Activated CD4-positive, alpha-beta memory T cell treated with anti-CD3 and anti-CD28 coated beads, Interleukin-2, amount 10 ng/mL, durations not matched to agents 7 days and 5 days (primary cell): ENCODE measurements around the gene TRIM8. TPM values are rescaled to one million over a fixed set of nuclear protein-coding genes. Genes with fewer than 3 reads are reported as not detected.

Experiments
- CTCF ChIA-PET: fragments of 350-600 bp; sonication (Branson Sonifier 250); formaldehyde crosslinking; loops from one replicate; lab custom pipeline; 2021; ENCODE audit warnings: antibody characterized with exemption, inconsistent platforms; lab: Charles Lee
- POLR2A ChIA-PET: fragments of 350-600 bp; sonication (Branson Sonifier 250); formaldehyde crosslinking; loops from one replicate; lab custom pipeline; 2021; ENCODE audit warnings: antibody characterized with exemption; lab: Charles Lee
- DNase-seq: peaks from one replicate; pipeline ENCODE4 v3.0.0-alpha.2; 2020
- H3K27ac Mint-ChIP-seq: one replicate; pipeline ENCODE4 v1.8.0; 2021; ENCODE audit warnings: mild to moderate bottlenecking, mixed read lengths
- H3K27me3 Mint-ChIP-seq: one replicate; pipeline ENCODE4 v1.8.0; 2021; ENCODE audit warnings: mixed read lengths
- H3K36me3 Mint-ChIP-seq: one replicate; pipeline ENCODE4 v1.8.0; 2021; ENCODE audit warnings: low read depth, mixed read lengths
- H3K4me1 Mint-ChIP-seq: one replicate; pipeline ENCODE4 v1.8.0; 2021; ENCODE audit warnings: mixed read lengths
- H3K4me3 Mint-ChIP-seq: one replicate; pipeline ENCODE4 v1.8.0; 2021; ENCODE audit warnings: mild to moderate bottlenecking, mixed read lengths
- H3K9me3 Mint-ChIP-seq: one replicate; pipeline ENCODE4 v1.8.0; 2021; ENCODE audit warnings: mixed read lengths
- total RNA-seq, 2 experiments: library from RNA; stranded (reverse); gene quantifications; one replicate each; pipeline ENCODE4 v1.2.3, GENCODE V29; 2021

TRIM8 gene
- total RNA-seq, 2 experiments from 2014 or later = 53.0 to 56.0 TPM

DNA sequence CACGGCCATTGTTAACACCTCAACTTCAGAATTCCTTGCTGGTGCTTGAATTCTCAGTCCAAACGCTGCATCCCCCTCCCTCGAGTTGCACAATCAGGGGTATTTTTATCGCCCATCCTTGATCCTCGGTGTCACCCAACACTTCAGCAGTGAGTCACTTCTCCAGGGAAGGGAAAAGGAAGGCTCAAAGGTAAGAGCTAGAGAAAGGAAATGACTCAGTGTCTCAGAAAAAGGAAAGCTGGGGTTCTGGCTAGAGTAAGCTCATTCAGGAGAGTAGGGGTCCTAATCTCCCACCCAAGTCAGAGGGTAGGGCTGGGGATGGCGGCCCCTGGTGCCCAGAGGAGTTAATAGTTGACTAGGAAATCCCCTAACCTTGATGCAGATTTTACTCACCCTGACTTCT, 39.8 kb upstream of the TRIM8 start:
- ChIA-PET CTCF (no interaction called here), POLR2A (no interaction called here)
- Mint-ChIP-seq H3K9me3 (no peaks in the 10 kb centered on the region), H3K4me1 (peaks cover 7% of the 10 kb centered on the region), H3K27ac (no peak overlapping the region), H3K36me3 (peaks cover 9% of the 10 kb centered on the region), H3K4me3 (no peak overlapping the region), H3K27me3 (no peaks in the 10 kb centered on the region)
- DNase-seq = no peak

DNA sequence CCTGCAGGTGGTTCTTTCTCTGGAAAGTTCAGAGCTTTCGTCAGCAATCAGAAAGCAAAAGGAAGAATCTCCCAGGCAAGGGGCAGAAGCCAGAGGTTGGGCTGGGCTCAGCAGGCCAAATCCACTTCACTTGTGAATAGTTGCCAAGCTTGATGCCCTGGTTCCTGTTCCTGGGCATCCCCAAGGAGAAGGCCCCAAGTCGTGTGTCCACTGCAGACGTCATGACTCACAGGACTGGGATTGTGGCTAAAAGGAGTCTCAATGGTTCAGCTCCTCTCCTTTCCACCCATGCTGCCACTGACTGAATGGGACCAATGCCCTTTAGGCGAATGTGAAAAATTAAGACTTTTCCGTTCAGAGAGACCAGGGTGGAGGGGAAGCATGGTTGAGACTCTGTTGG, 38.6 kb upstream of the TRIM8 start:
- Mint-ChIP-seq H3K27ac (no peak overlapping the region), H3K27me3 (no peaks in the 10 kb centered on the region), H3K4me3 (no peak overlapping the region), H3K9me3 (no peaks in the 10 kb centered on the region), H3K4me1 (peaks cover 10% of the 10 kb centered on the region), H3K36me3 (peaks cover 4% of the 10 kb centered on the region)
- DNase-seq = no peak
- ChIA-PET CTCF (no interaction called here), POLR2A (no interaction called here)

DNA sequence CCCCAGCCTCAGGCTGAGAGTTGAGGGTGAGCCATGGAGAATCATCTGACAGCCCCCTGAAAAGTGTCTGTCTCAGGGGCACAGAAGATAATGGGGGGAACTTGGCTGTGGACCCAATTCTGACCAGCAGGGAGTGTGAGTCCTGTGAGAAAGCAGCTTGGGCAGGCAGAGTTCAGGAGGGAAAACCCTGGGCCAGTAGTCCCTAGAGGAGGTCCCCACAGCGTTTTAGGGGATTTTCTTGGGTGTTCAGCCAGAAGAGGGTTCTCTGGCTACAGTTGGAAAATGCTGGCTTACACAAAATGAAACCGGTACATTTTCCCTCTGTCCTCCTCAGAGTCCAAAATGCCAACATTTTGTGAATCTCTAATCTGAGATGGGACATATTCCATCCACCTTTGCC, 35.8 kb upstream of the TRIM8 start:
- no peak for DNase-seq
- Mint-ChIP-seq H3K27me3 (no peaks in the 10 kb centered on the region), H3K27ac (no peak overlapping the region), H3K9me3 (no peaks in the 10 kb centered on the region), H3K4me1 (peaks cover 32% of the 10 kb centered on the region), H3K36me3 (no peaks in the 10 kb centered on the region), H3K4me3 (no peak overlapping the region)
- ChIA-PET CTCF (interaction anchor here (1.0 to 1.2 kb wide), 2 partner anchors 11 to 24 kb away, joined by 3 read pairs; no protein-coding TSS in a partner anchor), POLR2A (no interaction called here)

DNA sequence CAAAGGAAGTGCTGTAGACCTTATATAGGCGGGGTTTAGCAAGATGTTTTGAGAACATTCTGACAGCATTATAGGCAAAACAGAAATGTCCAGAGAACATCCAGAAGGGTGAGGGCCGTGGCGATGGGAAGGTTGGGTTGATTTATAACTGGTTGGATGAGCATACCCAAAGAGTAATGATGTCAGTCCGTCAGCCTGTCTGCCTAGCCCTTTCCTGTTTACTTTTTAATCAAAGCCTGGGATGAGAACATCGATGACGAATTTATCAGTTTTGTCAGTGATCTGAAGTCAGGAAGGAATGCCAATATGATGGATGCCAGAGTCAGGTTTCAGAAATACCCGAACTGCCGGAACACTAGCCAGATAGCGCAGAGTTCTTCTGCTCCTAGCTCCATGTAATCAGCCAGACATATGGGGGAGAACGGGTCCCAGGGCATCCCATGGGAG, 33.8 kb upstream of the TRIM8 start:
- H3K27ac Mint-ChIP-seq = no peak overlapping the region
- CTCF ChIA-PET = no interaction called here
- peaks cover 32% of the 10 kb centered on the region for H3K4me1 Mint-ChIP-seq

DNA sequence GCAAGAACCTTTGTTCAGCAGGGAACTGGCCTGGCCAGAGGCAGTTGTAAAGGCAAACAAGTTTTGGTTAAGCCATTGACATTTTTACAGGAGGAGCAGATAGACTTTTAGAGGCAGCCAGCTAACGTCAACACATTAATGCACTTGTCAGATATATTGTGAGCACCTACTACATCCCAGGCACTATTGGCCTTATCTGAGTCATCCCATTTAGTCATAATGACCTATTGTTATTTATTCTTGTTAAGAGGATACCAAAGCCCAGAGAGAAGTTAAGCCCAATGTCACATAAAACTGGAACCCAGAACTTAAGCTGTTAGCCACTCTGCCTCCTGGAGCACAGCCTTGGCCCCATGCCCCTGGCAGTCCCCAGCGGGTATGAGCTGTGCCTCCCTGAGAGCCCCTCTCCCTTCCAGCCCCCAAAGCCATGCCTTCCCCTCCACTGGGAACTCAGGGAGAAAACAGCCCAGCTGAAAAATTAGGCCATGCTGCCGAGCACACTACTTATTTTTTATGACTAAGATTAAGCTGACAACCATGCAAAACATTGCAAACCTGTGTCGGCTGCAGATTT, 32.7 kb upstream of the TRIM8 start:
- Mint-ChIP-seq H3K36me3 (no peaks in the 10 kb centered on the region), H3K27me3 (no peaks in the 10 kb centered on the region), H3K27ac (no peak overlapping the region), H3K9me3 (no peaks in the 10 kb centered on the region), H3K4me1 (peaks cover 34% of the 10 kb centered on the region), H3K4me3 (no peak overlapping the region)
- ChIA-PET POLR2A (interaction anchor here (2.5 kb wide), 1 partner anchor 34 kb away, joined by 14 read pairs; the partner anchor contains the start of gene TRIM8), CTCF (interaction anchor here (1.0 to 1.8 kb wide), 6 partner anchors 9 to 109 kb away, joined by 3 to 5 read pairs (median 4); partner anchors contain the start of genes ACTR1A and TRIM8)
- no peak for DNase-seq

More for the DNA sequence above, 33.8 kb upstream of the TRIM8 start:
- H3K27me3 Mint-ChIP-seq = no peaks in the 10 kb centered on the region
- DNase-seq = no peak
- H3K9me3 Mint-ChIP-seq = no peaks in the 10 kb centered on the region
- H3K36me3 Mint-ChIP-seq = no peaks in the 10 kb centered on the region
- POLR2A ChIA-PET = no interaction called here
- H3K4me3 Mint-ChIP-seq = no peak overlapping the region

DNA sequence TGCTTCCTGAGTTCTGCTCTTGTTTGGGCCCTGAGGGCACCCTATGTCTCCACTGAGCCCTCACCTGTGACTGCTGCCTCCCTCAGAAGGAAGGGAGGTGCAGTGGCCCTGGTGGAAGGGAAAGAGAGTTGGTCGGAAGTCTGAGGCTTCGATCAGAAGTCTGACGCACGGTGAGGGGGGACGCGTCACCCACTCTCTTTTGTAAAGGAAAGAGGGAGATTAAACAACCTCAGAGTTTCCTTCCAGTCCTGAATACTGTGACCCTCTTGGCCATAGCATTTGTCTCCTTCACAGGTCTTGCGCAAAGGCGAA, 31.4 kb upstream of the TRIM8 start:
- Mint-ChIP-seq H3K27me3 (no peaks in the 10 kb centered on the region), H3K4me3 (no peak overlapping the region), H3K9me3 (no peaks in the 10 kb centered on the region), H3K27ac (peak overlapping the region; percentile 78), H3K36me3 (peaks cover 5% of the 10 kb centered on the region), H3K4me1 (peaks cover 34% of the 10 kb centered on the region)
- DNase-seq = peak; percentile 34
- CTCF ChIA-PET = interaction anchor here (1.2 to 1.8 kb wide), 2 partner anchors 8 to 110 kb away, joined by 3 to 5 read pairs; partner anchors contain the start of gene ACTR1A
- POLR2A ChIA-PET = interaction anchor here (0.9 to 2.5 kb wide), 2 partner anchors 32 to 101 kb away, joined by 3 to 14 read pairs; partner anchors contain the start of genes ARL3 and TRIM8

DNA sequence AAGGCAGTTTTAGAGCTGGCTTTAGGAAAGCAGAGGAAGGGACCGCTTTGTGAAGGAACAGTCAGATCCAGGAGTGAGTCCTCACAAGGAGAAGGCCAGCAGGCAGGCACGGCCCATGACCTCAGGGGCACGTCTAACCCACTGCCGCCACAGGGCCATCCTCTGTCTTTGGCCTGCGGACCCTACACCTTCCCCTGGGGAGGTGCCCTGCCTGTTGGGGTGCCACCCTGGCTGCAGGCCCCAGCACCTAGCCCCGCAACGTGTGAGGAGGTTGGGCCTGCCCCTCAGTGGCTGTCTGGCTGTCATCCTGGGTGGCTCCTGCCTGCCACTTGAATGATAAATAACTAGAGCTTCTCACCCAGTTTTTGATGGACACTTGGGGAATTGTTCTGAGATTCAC, 31.0 kb upstream of the TRIM8 start:
- no peak for DNase-seq
- H3K36me3 Mint-ChIP-seq = peaks cover 9% of the 10 kb centered on the region
- peaks cover 34% of the 10 kb centered on the region for H3K4me1 Mint-ChIP-seq
- no peaks in the 10 kb centered on the region for H3K27me3 Mint-ChIP-seq
- ChIA-PET CTCF (interaction anchor here (0.9 to 1.5 kb wide), 2 partner anchors 17 to 29 kb away, joined by 4 to 5 read pairs; no protein-coding TSS in a partner anchor), POLR2A (interaction anchor here (0.9 to 2.5 kb wide), 2 partner anchors 32 to 101 kb away, joined by 3 to 14 read pairs; partner anchors contain the start of genes ARL3 and TRIM8)
- no peaks in the 10 kb centered on the region for H3K9me3 Mint-ChIP-seq
- no peak overlapping the region for H3K4me3 Mint-ChIP-seq
- H3K27ac Mint-ChIP-seq = peak overlapping the region; percentile 78

DNA sequence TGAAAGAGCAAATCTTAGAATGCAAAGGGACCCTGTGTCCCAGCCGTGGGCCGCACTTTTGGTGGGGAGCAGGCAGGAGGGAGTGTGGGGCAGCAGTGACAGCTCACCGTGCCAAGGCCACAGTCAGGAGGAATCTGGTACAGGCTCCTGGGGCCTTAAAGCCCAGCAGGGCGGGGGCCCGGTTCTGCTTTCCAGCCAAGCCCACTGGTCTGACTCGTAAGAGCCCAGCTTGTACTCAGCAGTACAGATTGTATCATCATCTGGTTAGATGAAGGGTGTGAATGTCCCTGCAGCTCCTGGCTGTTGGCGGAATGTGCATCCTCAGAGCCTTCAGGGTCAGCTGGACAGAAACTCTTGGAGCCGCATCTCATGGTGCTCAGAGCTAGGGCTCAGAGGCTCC, 30.5 kb upstream of the TRIM8 start:
- DNase-seq = no peak
- Mint-ChIP-seq H3K27me3 (no peaks in the 10 kb centered on the region), H3K9me3 (no peaks in the 10 kb centered on the region), H3K4me1 (peaks cover 34% of the 10 kb centered on the region), H3K36me3 (peaks cover 10% of the 10 kb centered on the region), H3K4me3 (no peak overlapping the region), H3K27ac (no peak overlapping the region)
- POLR2A ChIA-PET = interaction anchor here (0.9 to 2.5 kb wide), 2 partner anchors 32 to 100 kb away, joined by 3 to 14 read pairs; partner anchors contain the start of genes ARL3 and TRIM8
- CTCF ChIA-PET = interaction anchor here (0.9 to 1.5 kb wide), 2 partner anchors 18 to 30 kb away, joined by 4 to 5 read pairs; no protein-coding TSS in a partner anchor

DNA sequence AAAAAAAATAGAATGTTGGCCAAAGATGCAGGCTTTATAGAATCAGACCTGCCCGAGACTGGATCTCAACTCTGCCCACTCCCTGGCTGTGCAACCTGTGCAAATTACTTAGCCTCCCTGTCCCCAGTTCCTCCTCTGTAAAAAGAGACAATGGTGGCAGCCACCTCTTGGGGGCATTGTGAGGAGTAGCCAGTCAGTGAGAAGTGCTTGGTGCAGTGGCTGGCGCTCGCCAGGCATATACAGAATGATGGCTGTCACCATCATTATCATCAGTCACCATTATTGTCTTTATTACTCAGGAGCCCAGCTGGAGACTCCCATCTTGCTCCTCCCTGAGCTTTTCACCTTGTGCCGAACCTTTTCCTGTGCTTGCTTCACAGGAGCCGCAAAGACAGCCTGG, 29.4 kb upstream of the TRIM8 start:
- peaks cover 31% of the 10 kb centered on the region for H3K4me1 Mint-ChIP-seq
- no peak overlapping the region for H3K27ac Mint-ChIP-seq
- H3K9me3 Mint-ChIP-seq = no peaks in the 10 kb centered on the region
- POLR2A ChIA-PET = no interaction called here
- no peak for DNase-seq
- no peak overlapping the region for H3K4me3 Mint-ChIP-seq
- peaks cover 10% of the 10 kb centered on the region for H3K36me3 Mint-ChIP-seq
- CTCF ChIA-PET = interaction anchor here (0.8 to 1.5 kb wide), 2 partner anchors 18 to 19 kb away, joined by 3 to 5 read pairs; no protein-coding TSS in a partner anchor
- no peaks in the 10 kb centered on the region for H3K27me3 Mint-ChIP-seq

DNA sequence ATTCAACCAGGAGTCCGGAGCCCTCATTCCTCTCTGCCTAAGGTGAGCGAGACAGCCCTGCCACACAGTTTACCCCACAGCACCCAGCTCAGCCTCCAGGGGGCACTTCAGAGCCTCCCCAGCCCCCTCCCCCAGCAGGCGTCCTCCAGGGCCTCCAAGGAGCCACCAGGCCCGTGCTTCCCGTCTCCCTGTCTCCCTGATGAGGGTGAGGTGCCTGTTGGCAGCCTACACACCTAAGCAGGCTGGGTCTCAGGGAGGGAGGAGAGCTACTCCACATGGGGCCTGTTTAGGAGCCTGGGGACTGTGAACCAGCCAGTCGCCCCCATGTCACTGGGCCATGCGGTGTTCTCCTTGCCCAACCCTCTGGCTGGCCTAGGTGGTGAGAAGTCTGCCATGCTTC, 28.9 kb upstream of the TRIM8 start:
- H3K27ac Mint-ChIP-seq = no peak overlapping the region
- ChIA-PET POLR2A (no interaction called here), CTCF (interaction anchor here (0.8 kb wide), 1 partner anchor 18 kb away, joined by 3 read pairs; no protein-coding TSS in a partner anchor)
- no peaks in the 10 kb centered on the region for H3K27me3 Mint-ChIP-seq
- no peak for DNase-seq
- peaks cover 10% of the 10 kb centered on the region for H3K36me3 Mint-ChIP-seq
- no peaks in the 10 kb centered on the region for H3K9me3 Mint-ChIP-seq
- peaks cover 31% of the 10 kb centered on the region for H3K4me1 Mint-ChIP-seq
- H3K4me3 Mint-ChIP-seq = no peak overlapping the region

DNA sequence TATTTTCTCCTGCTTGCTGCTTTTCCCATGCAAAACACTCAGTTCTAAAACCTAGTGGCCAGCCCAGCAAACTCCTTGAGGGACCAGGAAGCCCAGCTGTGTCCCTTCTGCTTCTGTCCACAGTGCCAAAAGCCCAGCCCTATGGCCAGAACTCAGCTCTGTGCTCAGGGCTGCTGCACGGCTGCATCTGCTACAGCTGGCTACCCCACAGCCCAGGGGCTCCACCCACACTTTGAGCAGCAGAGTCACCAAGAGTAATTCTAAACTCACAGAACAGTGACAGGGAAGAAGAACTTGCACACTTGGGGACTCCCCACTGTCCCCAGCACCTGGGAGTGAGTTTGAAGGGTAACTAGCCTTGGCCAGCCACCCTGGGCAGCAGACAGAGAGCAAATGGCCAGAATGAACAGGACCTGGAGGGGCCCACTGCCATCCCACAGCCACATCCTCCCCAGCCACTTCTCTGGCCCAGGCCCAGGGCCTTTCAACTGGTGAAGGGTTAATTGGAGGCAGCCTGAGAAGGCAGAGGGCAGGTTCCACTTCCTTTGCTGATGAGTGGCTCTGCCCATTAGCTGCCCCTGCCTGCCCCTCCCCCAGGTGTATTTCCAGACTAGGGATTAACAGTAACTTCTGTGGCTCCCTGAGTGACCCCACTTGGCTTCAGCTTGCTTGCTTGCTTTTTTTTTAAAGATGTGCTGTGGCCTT, 28.1 kb upstream of the TRIM8 start:
- CTCF ChIA-PET = interaction anchor here (0.6 kb wide), 1 partner anchor 18 kb away, joined by 3 read pairs; no protein-coding TSS in a partner anchor
- H3K27ac Mint-ChIP-seq = no peak overlapping the region

DNA sequence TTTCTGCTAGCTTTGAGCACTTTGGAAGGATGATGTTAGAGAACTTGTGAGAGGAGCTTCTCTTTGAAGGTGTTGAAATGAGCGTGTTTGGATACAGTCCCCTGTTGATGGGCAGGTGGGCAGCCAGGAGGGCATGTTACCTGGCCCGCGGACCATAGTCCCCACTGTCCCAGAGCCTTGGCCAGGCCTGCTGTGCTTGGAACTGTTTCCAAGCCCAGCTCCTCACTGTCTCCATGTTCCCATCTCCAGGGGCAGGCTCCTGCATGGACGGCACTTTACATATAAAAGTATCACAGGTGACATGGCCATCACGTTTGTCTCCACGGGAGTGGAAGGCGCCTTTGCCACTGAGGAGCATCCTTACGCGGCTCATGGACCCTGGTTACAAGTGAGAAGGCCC, 27.2 kb upstream of the TRIM8 start:
- H3K27me3 Mint-ChIP-seq = no peaks in the 10 kb centered on the region
- CTCF ChIA-PET = no interaction called here
- no peak for DNase-seq
- peaks cover 10% of the 10 kb centered on the region for H3K36me3 Mint-ChIP-seq
- no peaks in the 10 kb centered on the region for H3K9me3 Mint-ChIP-seq
- H3K27ac Mint-ChIP-seq = no peak overlapping the region
- POLR2A ChIA-PET = no interaction called here
- peaks cover 24% of the 10 kb centered on the region for H3K4me1 Mint-ChIP-seq
- H3K4me3 Mint-ChIP-seq = no peak overlapping the region

More for the DNA sequence above, 28.1 kb upstream of the TRIM8 start:
- POLR2A ChIA-PET = no interaction called here
- Mint-ChIP-seq H3K36me3 (peaks cover 10% of the 10 kb centered on the region), H3K4me3 (no peak overlapping the region), H3K9me3 (no peaks in the 10 kb centered on the region), H3K4me1 (peaks cover 28% of the 10 kb centered on the region), H3K27me3 (no peaks in the 10 kb centered on the region)
- DNase-seq = no peak

DNA sequence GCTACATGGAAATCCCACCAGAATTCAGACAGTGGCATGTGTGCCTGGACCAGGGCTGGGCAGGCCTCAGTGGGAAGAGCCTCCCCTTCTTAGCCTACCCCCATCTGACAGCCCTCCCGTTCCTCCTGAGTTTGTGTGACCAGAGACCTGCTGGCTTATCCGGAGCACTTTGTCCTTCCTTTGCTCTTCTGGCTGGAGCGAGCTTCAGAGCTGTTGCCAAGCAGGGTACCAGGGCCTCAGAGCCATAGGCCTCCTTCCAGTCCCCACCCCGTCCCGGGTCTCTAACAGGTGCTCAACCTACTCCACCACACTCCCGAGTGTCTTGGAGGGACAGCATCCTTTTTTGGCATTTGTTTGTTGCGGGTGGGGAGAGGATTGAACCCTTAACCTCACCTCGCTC, 26.5 kb upstream of the TRIM8 start:
- Mint-ChIP-seq H3K27ac (no peak overlapping the region), H3K4me3 (no peak overlapping the region)

More for the DNA sequence above, 26.5 kb upstream of the TRIM8 start:
- DNase-seq = no peak
- no peaks in the 10 kb centered on the region for H3K9me3 Mint-ChIP-seq
- ChIA-PET CTCF (no interaction called here), POLR2A (no interaction called here)
- peaks cover 10% of the 10 kb centered on the region for H3K36me3 Mint-ChIP-seq
- H3K4me1 Mint-ChIP-seq = peaks cover 17% of the 10 kb centered on the region
- H3K27me3 Mint-ChIP-seq = no peaks in the 10 kb centered on the region
